Activated CD4-positive, alpha-beta memory T cell treated with anti-CD3 and anti-CD28 coated beads, Interleukin-2, amount 10 ng/mL, durations not matched to agents 7 days and 5 days (primary cell): ENCODE results near the gene CLN6. TPM values are rescaled to one million over a fixed set of nuclear protein-coding genes. Genes with fewer than 3 reads are reported as not detected.
A peak's percentile ranks its signal among the peaks of the same experiment; 100 is the strongest.

Source experiments
- CTCF ChIA-PET: fragments of 350-600 bp; sonication (Branson Sonifier 250); formaldehyde crosslinking; loops from one replicate; lab custom pipeline; 2021; ENCODE audit warnings: antibody characterized with exemption, inconsistent platforms; lab: Charles Lee
- POLR2A ChIA-PET: fragments of 350-600 bp; sonication (Branson Sonifier 250); formaldehyde crosslinking; loops from one replicate; lab custom pipeline; 2021; ENCODE audit warnings: antibody characterized with exemption; lab: Charles Lee
- DNase-seq: peaks from one replicate; pipeline ENCODE4 v3.0.0-alpha.2; 2020
- H3K27ac Mint-ChIP-seq: one replicate; pipeline ENCODE4 v1.8.0; 2021; ENCODE audit warnings: mild to moderate bottlenecking, mixed read lengths
- H3K27me3 Mint-ChIP-seq: one replicate; pipeline ENCODE4 v1.8.0; 2021; ENCODE audit warnings: mixed read lengths
- H3K36me3 Mint-ChIP-seq: one replicate; pipeline ENCODE4 v1.8.0; 2021; ENCODE audit warnings: low read depth, mixed read lengths
- H3K4me1 Mint-ChIP-seq: one replicate; pipeline ENCODE4 v1.8.0; 2021; ENCODE audit warnings: mixed read lengths
- H3K4me3 Mint-ChIP-seq: one replicate; pipeline ENCODE4 v1.8.0; 2021; ENCODE audit warnings: mild to moderate bottlenecking, mixed read lengths
- H3K9me3 Mint-ChIP-seq: one replicate; pipeline ENCODE4 v1.8.0; 2021; ENCODE audit warnings: mixed read lengths
- total RNA-seq, 2 experiments: library from RNA; stranded (reverse); gene quantifications; one replicate each; pipeline ENCODE4 v1.2.3, GENCODE V29; 2021

The CLN6 gene
- 10 to 100 TPM; 40.0 to 41.3 TPM for total RNA-seq

GRCh38 chr15:68229386-68230156 is at the start of gene CLN6:
Gene CLN6, minus strand, starts transcription at chr15:68229728. Its CDS starts 144 bp downstream, at chr15:68229584.
- no peaks in the 10 kb centered on the region for H3K9me3 Mint-ChIP-seq
- H3K4me3 Mint-ChIP-seq, result peak within 1 kb of the TSS; percentile 93
- ChIA-PET CTCF (interaction anchor here (0.6 to 1.0 kb wide), 2 partner anchors 23 to 161 kb away, joined by 3 to 4 read pairs; no protein-coding TSS in a partner anchor), POLR2A (interaction anchor here (0.8 to 5.4 kb wide), 14 partner anchors 11 to 931 kb away, joined by 3 to 95 read pairs (median 6); partner anchors contain the start of genes FEM1B, GLCE, MAP2K5 and PIAS1)
- peak; percentile 83 for DNase-seq
- peaks cover 11% of the 10 kb centered on the region for H3K36me3 Mint-ChIP-seq
- H3K27ac Mint-ChIP-seq, result peak within 1 kb of the TSS; percentile 74
- no peaks in the 10 kb centered on the region for H3K27me3 Mint-ChIP-seq
- H3K4me1 Mint-ChIP-seq, result peaks cover 39% of the 10 kb centered on the region

GRCh38 chr15:68278595-68279405 is 49.3 kb upstream of the CLN6 start:
- Mint-ChIP-seq H3K27ac (peak overlapping the region; percentile 95), H3K36me3 (peaks cover 26% of the 10 kb centered on the region), H3K27me3 (no peaks in the 10 kb centered on the region), H3K9me3 (no peaks in the 10 kb centered on the region), H3K4me1 (peaks cover 48% of the 10 kb centered on the region), H3K4me3 (peak overlapping the region; percentile 99)
- DNase-seq, result no peak
- POLR2A ChIA-PET, result interaction anchor here (1.1 to 7.1 kb wide), 13 partner anchors 11 to 541 kb away, joined by 3 to 95 read pairs (median 9); partner anchors contain the start of genes CLN6 and PIAS1
- CTCF ChIA-PET, result interaction anchor here (0.8 to 1.5 kb wide), 4 partner anchors 12 to 28 kb away, joined by 3 to 8 read pairs (median 4); no protein-coding TSS in a partner anchor

- POLR2A ChIA-PET, result interaction anchor here (0.6 to 7.1 kb wide), 19 partner anchors 9 to 541 kb away, joined by 3 to 95 read pairs (median 9); partner anchors contain the start of genes CLN6 and PIAS1
- no peaks in the 10 kb centered on the region for H3K27me3 Mint-ChIP-seq
Observed at GRCh38 chr15:68278345-68278594, 48.7 kb upstream of the CLN6 start.

GRCh38 chr15:68277603-68278344 is 48.2 kb upstream of the CLN6 start, which contains the start of gene FEM1B:
Gene FEM1B, plus strand, starts transcription at chr15:68277745. Its CDS starts 673 bp downstream, at chr15:68278418.
- DNase-seq, result peak; percentile 89
- H3K27ac Mint-ChIP-seq, result peak within 1 kb of the TSS; percentile 95
- H3K36me3 Mint-ChIP-seq, result peaks cover 26% of the 10 kb centered on the region
- H3K4me1 Mint-ChIP-seq, result peaks cover 47% of the 10 kb centered on the region
- CTCF ChIA-PET, result interaction anchor here (0.6 to 2.0 kb wide), 6 partner anchors 21 to 321 kb away, joined by 3 to 8 read pairs (median 4); no protein-coding TSS in a partner anchor
- H3K9me3 Mint-ChIP-seq, result no peaks in the 10 kb centered on the region
- POLR2A ChIA-PET, result interaction anchor here (0.6 to 7.1 kb wide), 29 partner anchors 9 to 735 kb away, joined by 3 to 95 read pairs (median 5); partner anchors contain the start of genes CLN6, MAP2K5 and PIAS1
- H3K27me3 Mint-ChIP-seq, result no peaks in the 10 kb centered on the region
- peak within 1 kb of the TSS; percentile 99 for H3K4me3 Mint-ChIP-seq

More at GRCh38 chr15:68278345-68278594, 48.7 kb upstream of the CLN6 start:
- peak overlapping the region; percentile 99 for H3K4me3 Mint-ChIP-seq
- CTCF ChIA-PET, result interaction anchor here (1.2 kb wide), 1 partner anchor 28 kb away, joined by 6 read pairs; no protein-coding TSS in a partner anchor
- no peaks in the 10 kb centered on the region for H3K9me3 Mint-ChIP-seq
- peaks cover 26% of the 10 kb centered on the region for H3K36me3 Mint-ChIP-seq
- H3K4me1 Mint-ChIP-seq, result peaks cover 47% of the 10 kb centered on the region
- H3K27ac Mint-ChIP-seq, result peak overlapping the region; percentile 95
- no peak for DNase-seq

GRCh38 chr15:68277131-68277602 is 47.6 kb upstream of the CLN6 start:
- ChIA-PET CTCF (interaction anchor here (0.6 to 2.0 kb wide), 6 partner anchors 21 to 320 kb away, joined by 3 to 8 read pairs (median 4); no protein-coding TSS in a partner anchor), POLR2A (interaction anchor here (0.7 to 7.1 kb wide), 27 partner anchors 9 to 735 kb away, joined by 3 to 95 read pairs (median 5); partner anchors contain the start of genes CLN6, MAP2K5 and PIAS1)
- DNase-seq, result no peak
- Mint-ChIP-seq H3K27me3 (no peaks in the 10 kb centered on the region), H3K27ac (peak overlapping the region; percentile 94), H3K36me3 (peaks cover 26% of the 10 kb centered on the region), H3K4me3 (peak overlapping the region; percentile 99), H3K9me3 (no peaks in the 10 kb centered on the region), H3K4me1 (peaks cover 44% of the 10 kb centered on the region)

DNA sequence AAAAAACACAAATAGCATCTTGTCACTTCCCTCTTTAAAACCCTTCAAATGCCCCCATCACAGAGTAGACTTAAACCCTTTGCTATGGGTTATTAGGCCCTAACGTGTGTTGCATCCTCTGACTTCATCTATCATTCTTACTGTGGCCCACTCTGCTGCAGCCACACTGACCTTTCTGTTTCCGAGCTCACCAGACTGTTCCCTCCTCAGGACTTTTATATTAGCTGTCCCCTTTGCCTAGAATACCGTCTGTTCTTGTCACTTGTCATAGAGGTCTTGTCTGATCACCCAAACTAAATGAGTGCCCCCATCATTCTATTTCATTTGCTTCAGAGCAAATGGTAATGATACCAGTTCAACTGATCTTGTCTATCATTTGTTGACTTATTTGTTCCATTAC is 47.1 kb upstream of the CLN6 start:
- peaks cover 21% of the 10 kb centered on the region for H3K36me3 Mint-ChIP-seq
- H3K9me3 Mint-ChIP-seq, result no peaks in the 10 kb centered on the region
- peak overlapping the region; percentile 99 for H3K4me3 Mint-ChIP-seq
- ChIA-PET POLR2A (interaction anchor here (0.7 to 7.1 kb wide), 21 partner anchors 12 to 734 kb away, joined by 3 to 95 read pairs (median 9); partner anchors contain the start of genes CLN6, MAP2K5 and PIAS1), CTCF (interaction anchor here (1.1 to 2.0 kb wide), 3 partner anchors 24 to 320 kb away, joined by 3 to 8 read pairs (median 4); no protein-coding TSS in a partner anchor)
- peaks cover 2% of the 10 kb centered on the region for H3K27me3 Mint-ChIP-seq
- peaks cover 39% of the 10 kb centered on the region for H3K4me1 Mint-ChIP-seq
- peak overlapping the region; percentile 94 for H3K27ac Mint-ChIP-seq
- DNase-seq, result no peak

DNA sequence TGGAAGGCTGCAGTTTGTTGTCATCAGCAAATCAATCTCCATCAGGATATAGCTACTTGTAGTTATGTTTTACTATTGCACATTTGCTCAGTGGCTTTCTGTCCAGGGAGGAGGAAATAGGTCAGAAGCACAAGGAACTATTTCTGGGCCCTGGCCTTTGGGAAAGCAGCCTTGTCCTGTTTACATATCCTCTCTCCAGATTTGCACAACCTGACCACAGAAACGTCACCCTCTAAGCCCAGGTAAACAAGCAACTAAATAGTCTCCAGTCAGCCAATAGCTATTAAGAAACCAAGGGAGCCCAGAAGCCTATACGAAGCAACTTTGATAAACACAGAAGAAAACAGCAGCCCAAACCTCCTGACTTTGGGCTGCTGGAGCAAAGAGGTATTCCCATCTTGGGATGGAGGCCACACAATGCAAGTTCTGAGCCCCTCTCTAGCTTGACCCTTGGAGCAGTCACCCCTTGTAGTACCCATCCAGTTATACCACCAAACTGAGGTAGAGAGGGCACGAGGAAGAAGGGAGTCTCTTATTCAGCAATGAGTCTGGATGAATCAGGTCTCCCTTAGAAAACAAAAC is 45.7 kb upstream of the CLN6 start:
- no peak overlapping the region for H3K4me3 Mint-ChIP-seq

GRCh38 chr15:68274201-68274848 is 44.8 kb upstream of the CLN6 start:
- Mint-ChIP-seq H3K27me3 (peaks cover 2% of the 10 kb centered on the region), H3K9me3 (no peaks in the 10 kb centered on the region), H3K4me3 (no peak overlapping the region), H3K4me1 (peaks cover 17% of the 10 kb centered on the region), H3K27ac (no peak overlapping the region), H3K36me3 (peaks cover 8% of the 10 kb centered on the region)
- CTCF ChIA-PET, result interaction anchor here (1.2 to 1.5 kb wide), 2 partner anchors 32 kb away, joined by 4 to 7 read pairs; no protein-coding TSS in a partner anchor
- POLR2A ChIA-PET, result interaction anchor here (5.5 to 7.1 kb wide), 2 partner anchors 18 to 44 kb away, joined by 55 to 95 read pairs; partner anchors contain the start of gene CLN6
- no peak for DNase-seq

More for the DNA sequence above, 45.7 kb upstream of the CLN6 start:
- DNase-seq, result no peak
- H3K4me1 Mint-ChIP-seq, result peaks cover 26% of the 10 kb centered on the region
- CTCF ChIA-PET, result interaction anchor here (1.5 kb wide), 1 partner anchor 31 kb away, joined by 4 read pairs; no protein-coding TSS in a partner anchor
- peaks cover 2% of the 10 kb centered on the region for H3K27me3 Mint-ChIP-seq
- H3K27ac Mint-ChIP-seq, result no peak overlapping the region
- POLR2A ChIA-PET, result interaction anchor here (5.5 to 7.1 kb wide), 2 partner anchors 17 to 45 kb away, joined by 55 to 95 read pairs; partner anchors contain the start of gene CLN6
- H3K9me3 Mint-ChIP-seq, result no peaks in the 10 kb centered on the region
- peaks cover 17% of the 10 kb centered on the region for H3K36me3 Mint-ChIP-seq

DNA sequence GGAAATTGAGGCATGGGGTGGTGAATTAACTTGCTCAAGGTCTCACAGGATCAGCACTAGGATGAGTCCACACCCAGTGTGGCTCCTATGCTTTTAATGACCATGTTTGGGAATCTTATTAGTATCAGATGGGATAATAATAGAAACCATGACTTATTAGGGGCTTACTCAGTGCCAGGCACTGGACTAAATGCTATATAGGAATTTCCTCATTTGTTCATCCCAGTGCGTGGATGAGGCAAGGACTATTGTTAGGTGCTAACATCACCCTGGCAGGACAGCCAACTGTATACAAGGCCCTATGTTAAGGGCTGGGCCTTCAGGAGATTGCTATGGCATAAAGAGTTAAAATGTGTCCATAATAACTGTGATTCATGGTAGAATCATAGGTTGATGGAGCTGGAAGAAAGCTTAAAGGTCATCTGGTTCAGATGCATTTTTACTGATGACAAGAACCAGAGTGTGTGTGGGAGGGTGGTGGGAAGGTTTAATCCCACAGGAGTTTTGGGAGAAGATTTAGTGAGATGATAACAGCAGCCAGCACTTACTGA is 43.3 kb upstream of the CLN6 start:
- CTCF ChIA-PET, result no interaction called here
- POLR2A ChIA-PET, result no interaction called here
- no peak for DNase-seq
- no peak overlapping the region for H3K4me3 Mint-ChIP-seq
- no peak overlapping the region for H3K27ac Mint-ChIP-seq
- peaks cover 12% of the 10 kb centered on the region for H3K4me1 Mint-ChIP-seq
- no peaks in the 10 kb centered on the region for H3K9me3 Mint-ChIP-seq
- peaks cover 13% of the 10 kb centered on the region for H3K27me3 Mint-ChIP-seq
- no peaks in the 10 kb centered on the region for H3K36me3 Mint-ChIP-seq

DNA sequence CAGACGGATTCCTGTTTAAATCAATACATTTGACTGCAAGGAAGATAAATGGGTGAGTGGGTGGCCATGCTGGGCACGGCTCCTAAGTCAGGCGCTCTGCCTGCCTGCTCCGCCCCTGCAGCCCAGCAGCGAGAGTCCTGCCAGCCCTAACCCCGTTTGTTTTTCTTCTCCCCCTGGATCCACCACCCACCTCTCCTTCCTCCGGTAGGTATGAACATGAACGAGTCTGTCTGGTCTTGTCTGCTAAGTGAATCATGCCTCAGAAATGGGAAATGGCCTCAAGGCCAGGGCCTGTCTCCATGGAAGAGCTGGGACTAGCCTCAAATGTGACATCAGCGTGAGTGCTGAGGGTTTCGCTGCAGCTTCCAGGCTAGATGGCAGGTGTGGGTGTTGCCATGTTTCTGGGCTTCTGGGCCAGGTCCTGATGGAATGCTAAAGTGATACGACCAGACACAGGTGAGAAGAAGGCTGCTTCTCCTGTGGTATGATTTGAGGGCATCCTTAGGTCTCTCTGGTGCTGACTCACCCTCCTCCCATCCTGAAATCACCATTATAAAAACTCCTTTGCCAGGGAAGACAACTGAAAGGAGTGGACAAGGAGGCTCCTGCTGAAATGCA is 42.4 kb upstream of the CLN6 start:
- Mint-ChIP-seq H3K4me3 (no peak overlapping the region), H3K27me3 (peaks cover 16% of the 10 kb centered on the region), H3K27ac (no peak overlapping the region), H3K4me1 (peaks cover 7% of the 10 kb centered on the region), H3K36me3 (no peaks in the 10 kb centered on the region), H3K9me3 (no peaks in the 10 kb centered on the region)
- POLR2A ChIA-PET, result no interaction called here
- CTCF ChIA-PET, result no interaction called here
- DNase-seq, result no peak
